Measurements from ENCODE around the gene RRP1.

RRP1 gene

GRCh38 chr21:43797415-43797814, 8.0 kb downstream of the RRP1 start:
- H3K4me1 ChIP-seq (ENCODE audit: insufficient read depth, insufficient read length), result no peaks in the 10 kb centered on the region
- TF ChIP-seq SUZ12 (IDR thresholded peaks at IDR 0.05; ENCODE audit: extremely low read depth, insufficient read depth, insufficient read length) (no peak), ZNF274 (IDR thresholded peaks at IDR 0.05; ENCODE audit: low read depth, low read length) (no peak), YY1 (IDR thresholded peaks at IDR 0.05; ENCODE audit: insufficient read depth, insufficient read length) (no peak)
- peaks cover 100% of the 10 kb centered on the region for H3K36me3 ChIP-seq (ENCODE audit: insufficient read depth, insufficient read length, low read length)
- no peak for DNase-seq (ENCODE audit: low read depth, low spot score)
- no peak overlapping the region for H3K9ac ChIP-seq (ENCODE audit: insufficient read length, low read depth)
- H3K4me3 ChIP-seq (ENCODE audit: insufficient read length, low read depth), result no peak overlapping the region
- H3K9me3 ChIP-seq (ENCODE audit: insufficient read depth, low read length), result no peaks in the 10 kb centered on the region
- H3K27me3 ChIP-seq (ENCODE audit: insufficient read depth, insufficient read length), result no peaks in the 10 kb centered on the region

- no peaks in the 10 kb centered on the region for H3K9me3 ChIP-seq (ENCODE audit: insufficient read depth, low read length)
- no peak overlapping the region for H3K4me3 ChIP-seq (ENCODE audit: insufficient read length, low read depth)
- DNase-seq (ENCODE audit: low read depth, low spot score), result no peak
- H3K4me1 ChIP-seq (ENCODE audit: insufficient read depth, insufficient read length), result no peaks in the 10 kb centered on the region
- H3K36me3 ChIP-seq (ENCODE audit: insufficient read depth, insufficient read length, low read length), result peaks cover 100% of the 10 kb centered on the region
- no peaks in the 10 kb centered on the region for H3K27me3 ChIP-seq (ENCODE audit: insufficient read depth, insufficient read length)
- H3K9ac ChIP-seq (ENCODE audit: insufficient read length, low read depth), result no peak overlapping the region
- TF ChIP-seq YY1 (IDR thresholded peaks at IDR 0.05; ENCODE audit: insufficient read depth, insufficient read length), result no peak
- no peak for TF ChIP-seq ZNF274 (IDR thresholded peaks at IDR 0.05; ENCODE audit: low read depth, low read length)
- TF ChIP-seq SUZ12 (IDR thresholded peaks at IDR 0.05; ENCODE audit: extremely low read depth, insufficient read depth, insufficient read length), result no peak
Measured at GRCh38 chr21:43797925-43798715, 8.7 kb downstream of the RRP1 start.

GRCh38 chr21:43799301-43799840, 10.0 kb downstream of the RRP1 start:
- no peaks in the 10 kb centered on the region for H3K9me3 ChIP-seq (ENCODE audit: insufficient read depth, low read length)
- DNase-seq (ENCODE audit: low read depth, low spot score), result no peak
- peaks cover 100% of the 10 kb centered on the region for H3K36me3 ChIP-seq (ENCODE audit: insufficient read depth, insufficient read length, low read length)
- no peak for TF ChIP-seq SUZ12 (IDR thresholded peaks at IDR 0.05; ENCODE audit: extremely low read depth, insufficient read depth, insufficient read length)
- no peak for TF ChIP-seq YY1 (IDR thresholded peaks at IDR 0.05; ENCODE audit: insufficient read depth, insufficient read length)
- TF ChIP-seq ZNF274 (IDR thresholded peaks at IDR 0.05; ENCODE audit: low read depth, low read length), result no peak
- no peaks in the 10 kb centered on the region for H3K27me3 ChIP-seq (ENCODE audit: insufficient read depth, insufficient read length)
- H3K9ac ChIP-seq (ENCODE audit: insufficient read length, low read depth), result no peak overlapping the region
- H3K4me1 ChIP-seq (ENCODE audit: insufficient read depth, insufficient read length), result no peaks in the 10 kb centered on the region
- no peak overlapping the region for H3K4me3 ChIP-seq (ENCODE audit: insufficient read length, low read depth)

GRCh38 chr21:43800124-43800523, 10.7 kb downstream of the RRP1 start:
- Histone ChIP-seq H3K4me3 (ENCODE audit: insufficient read length, low read depth) (no peak overlapping the region), H3K9ac (ENCODE audit: insufficient read length, low read depth) (no peak overlapping the region), H3K27me3 (ENCODE audit: insufficient read depth, insufficient read length) (no peaks in the 10 kb centered on the region), H3K9me3 (ENCODE audit: insufficient read depth, low read length) (no peaks in the 10 kb centered on the region), H3K36me3 (ENCODE audit: insufficient read depth, insufficient read length, low read length) (peaks cover 98% of the 10 kb centered on the region), H3K4me1 (ENCODE audit: insufficient read depth, insufficient read length) (no peaks in the 10 kb centered on the region)
- DNase-seq (ENCODE audit: low read depth, low spot score), result no peak
- no peak for TF ChIP-seq YY1 (IDR thresholded peaks at IDR 0.05; ENCODE audit: insufficient read depth, insufficient read length)
- no peak for TF ChIP-seq SUZ12 (IDR thresholded peaks at IDR 0.05; ENCODE audit: extremely low read depth, insufficient read depth, insufficient read length)
- no peak for TF ChIP-seq ZNF274 (IDR thresholded peaks at IDR 0.05; ENCODE audit: low read depth, low read length)

- Histone ChIP-seq H3K4me1 (ENCODE audit: insufficient read depth, insufficient read length) (no peaks in the 10 kb centered on the region), H3K9ac (ENCODE audit: insufficient read length, low read depth) (no peak overlapping the region), H3K27me3 (ENCODE audit: insufficient read depth, insufficient read length) (no peaks in the 10 kb centered on the region), H3K9me3 (ENCODE audit: insufficient read depth, low read length) (no peaks in the 10 kb centered on the region), H3K4me3 (ENCODE audit: insufficient read length, low read depth) (no peak overlapping the region), H3K36me3 (ENCODE audit: insufficient read depth, insufficient read length, low read length) (peaks cover 98% of the 10 kb centered on the region)
- no peak for DNase-seq (ENCODE audit: low read depth, low spot score)
- TF ChIP-seq YY1 (IDR thresholded peaks at IDR 0.05; ENCODE audit: insufficient read depth, insufficient read length) (no peak), ZNF274 (IDR thresholded peaks at IDR 0.05; ENCODE audit: low read depth, low read length) (no peak), SUZ12 (IDR thresholded peaks at IDR 0.05; ENCODE audit: extremely low read depth, insufficient read depth, insufficient read length) (no peak)
Measured at GRCh38 chr21:43800566-43800965, 11.2 kb downstream of the RRP1 start.

GRCh38 chr21:43801006-43801783, 11.8 kb downstream of the RRP1 start:
- H3K4me3 ChIP-seq (ENCODE audit: insufficient read length, low read depth), result no peak overlapping the region
- no peaks in the 10 kb centered on the region for H3K27me3 ChIP-seq (ENCODE audit: insufficient read depth, insufficient read length)
- H3K9me3 ChIP-seq (ENCODE audit: insufficient read depth, low read length), result no peaks in the 10 kb centered on the region
- H3K4me1 ChIP-seq (ENCODE audit: insufficient read depth, insufficient read length), result no peaks in the 10 kb centered on the region
- TF ChIP-seq YY1 (IDR thresholded peaks at IDR 0.05; ENCODE audit: insufficient read depth, insufficient read length), result no peak
- no peak for TF ChIP-seq SUZ12 (IDR thresholded peaks at IDR 0.05; ENCODE audit: extremely low read depth, insufficient read depth, insufficient read length)
- no peak for TF ChIP-seq ZNF274 (IDR thresholded peaks at IDR 0.05; ENCODE audit: low read depth, low read length)
- peaks cover 98% of the 10 kb centered on the region for H3K36me3 ChIP-seq (ENCODE audit: insufficient read depth, insufficient read length, low read length)
- no peak overlapping the region for H3K9ac ChIP-seq (ENCODE audit: insufficient read length, low read depth)
- DNase-seq (ENCODE audit: low read depth, low spot score), result no peak
